HG03103 (cell line): ENCODE measurements around the gene NAALAD2.
"Not testable (repeated sequence)": the region's sequence is repeated elsewhere in the genome, so short reads cannot be mapped to it uniquely, and the experiment has no call there.

Experiments used
- ATAC-seq: cut with Tn5 transposase; IDR thresholded peaks from one replicate; pipeline ENCODE4 v1.9.1; 2021; ENCODE audit warnings: low read depth; ENCODE audit not compliant: unreplicated experiment

The NAALAD2 gene

DNA sequence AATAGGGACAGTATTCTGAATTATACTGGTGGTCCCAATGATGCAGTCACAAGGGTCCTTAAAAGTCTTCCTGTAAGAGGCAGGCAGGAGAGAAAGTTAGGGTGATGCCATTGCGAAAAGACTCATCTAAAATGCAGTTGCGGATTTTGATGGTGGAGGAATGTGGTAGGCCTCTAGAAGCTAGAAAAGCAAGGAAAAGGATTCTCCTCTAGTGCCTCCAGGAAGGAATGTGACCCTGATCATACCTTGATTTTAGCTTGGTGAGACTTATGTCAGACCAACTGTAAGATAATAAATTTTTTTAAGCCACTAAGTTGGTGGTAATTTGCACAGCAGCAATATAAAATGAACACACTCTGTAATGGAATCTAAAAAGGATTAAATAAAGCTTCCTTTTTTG is 54.5 kb downstream of the NAALAD2 start:
- no peak for ATAC-seq

DNA sequence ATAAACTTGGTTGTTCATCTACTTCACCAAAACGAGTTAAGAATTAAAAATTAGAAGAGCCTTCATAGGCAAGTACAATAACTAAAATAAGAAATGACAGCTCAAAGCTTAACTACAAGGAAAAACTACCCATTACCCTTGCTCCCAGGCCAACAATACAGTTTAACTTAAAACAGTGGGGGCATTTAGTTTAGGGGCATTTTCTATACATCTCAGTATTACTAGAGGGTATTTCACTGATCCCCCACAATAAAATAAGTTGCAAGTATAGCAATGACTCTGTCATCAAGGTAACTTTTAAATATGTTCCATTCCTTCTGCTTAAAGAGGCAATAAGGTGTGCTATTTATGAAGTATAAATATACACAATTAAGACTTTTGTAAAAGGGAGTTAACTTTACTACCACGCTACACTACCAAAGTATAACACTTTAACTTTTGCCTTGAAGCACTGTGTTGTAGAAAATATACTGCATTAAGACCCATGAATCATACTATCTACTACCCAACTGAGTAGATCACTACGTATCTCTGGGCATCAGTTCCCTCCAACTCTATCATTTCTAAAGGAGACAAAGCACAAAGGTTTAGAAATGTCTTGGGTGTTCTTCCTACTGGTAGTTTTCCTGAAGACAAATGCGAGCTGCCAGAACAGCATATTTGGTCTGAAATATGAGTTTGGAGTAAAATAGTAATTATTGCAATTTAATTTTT is 58.6 kb downstream of the NAALAD2 start:
- ATAC-seq, result no peak

DNA sequence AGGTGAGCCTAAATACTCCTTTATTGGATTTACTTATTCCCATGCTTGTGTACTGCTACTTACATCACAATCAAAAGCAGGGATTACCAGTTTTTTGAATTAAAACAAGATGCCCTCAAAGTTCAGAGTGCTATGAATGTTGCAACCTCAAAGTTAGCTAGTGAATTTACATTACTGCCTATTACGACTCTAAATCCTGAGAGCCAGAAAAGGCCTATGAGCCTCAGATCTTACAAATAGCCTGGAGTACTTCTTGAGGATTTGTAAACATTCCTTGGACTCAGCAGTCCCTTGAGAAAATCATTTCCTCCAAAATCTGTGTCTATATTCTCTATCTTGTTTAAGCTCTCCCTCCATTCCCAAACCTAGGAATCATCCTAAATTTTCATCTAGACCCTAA is 62.9 kb downstream of the NAALAD2 start:
- ATAC-seq, result no peak

DNA sequence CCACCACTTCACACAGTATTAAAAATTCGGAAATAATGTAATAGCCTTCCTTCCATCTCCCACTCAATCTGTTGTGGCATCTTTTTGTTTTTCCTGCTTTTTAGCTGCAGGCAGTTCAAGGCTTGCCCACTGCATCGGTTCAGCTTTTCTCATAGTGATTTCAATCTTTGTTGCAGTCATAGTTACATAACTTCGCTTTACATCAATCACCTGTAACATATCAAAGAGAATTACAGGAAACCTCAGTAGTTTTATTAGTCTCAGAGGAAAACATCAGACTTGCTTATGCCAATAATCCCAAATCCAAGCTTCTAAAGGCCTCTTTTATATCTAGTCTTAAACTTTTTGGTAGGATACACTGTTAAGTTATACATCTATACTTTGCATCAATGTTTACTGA is 67.9 kb downstream of the NAALAD2 start:
- no peak for ATAC-seq

DNA sequence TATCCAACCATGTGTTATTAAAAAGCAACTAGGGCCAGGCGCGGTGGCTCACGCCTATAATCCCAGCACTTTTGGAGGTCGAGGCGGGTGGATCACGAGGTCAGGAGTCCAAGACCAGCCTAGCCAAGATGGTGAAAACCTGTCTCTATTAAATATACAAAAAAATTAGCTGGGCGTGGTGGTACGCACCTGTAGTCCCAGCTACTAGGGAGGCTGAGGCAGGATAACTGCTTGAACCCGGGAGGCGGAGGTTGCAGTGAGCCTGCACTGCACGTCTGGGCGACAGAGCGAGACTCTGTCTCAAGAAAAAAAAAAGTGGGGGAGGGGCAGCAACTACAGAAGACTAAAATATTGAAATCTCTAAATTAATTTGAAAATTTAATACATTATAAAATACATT is 69.9 kb downstream of the NAALAD2 start:
- no peak for ATAC-seq

DNA sequence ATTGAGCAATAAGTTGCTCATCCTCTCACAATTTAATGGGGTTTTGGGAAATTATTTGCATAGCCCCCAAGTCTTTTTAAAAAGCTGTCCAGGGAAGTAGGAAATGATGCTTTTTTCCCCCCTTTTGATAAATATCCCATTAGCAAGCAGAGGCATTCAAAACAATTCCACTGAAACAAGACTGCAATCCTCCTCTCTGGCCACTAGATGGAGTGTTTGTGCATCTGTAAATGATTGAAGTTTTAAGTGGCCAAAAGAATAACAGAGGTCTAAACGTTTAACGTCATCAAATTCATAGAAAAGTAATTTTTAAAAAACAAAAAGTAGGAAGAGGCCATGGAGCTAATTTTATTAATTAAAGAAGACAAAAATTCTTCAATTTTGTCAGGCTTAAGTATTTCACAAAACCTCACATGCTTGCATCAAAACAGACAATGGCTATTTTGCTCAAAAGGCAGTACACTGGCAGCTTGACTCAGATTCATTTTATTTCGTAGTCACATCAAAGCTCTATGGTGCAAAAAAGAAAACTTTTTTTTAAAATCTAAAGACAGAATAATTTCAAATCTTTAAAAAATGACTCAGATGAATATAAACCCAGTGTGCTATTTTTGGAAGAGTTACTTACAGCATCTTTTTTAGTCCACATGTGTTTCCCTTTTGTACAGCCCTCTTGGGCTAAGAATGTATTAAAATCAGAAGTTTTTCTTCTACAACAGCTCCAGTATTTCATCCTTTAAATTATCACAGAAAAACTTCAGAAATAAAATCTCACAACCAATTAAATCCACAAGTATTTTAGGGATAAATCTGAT is 70.6 kb downstream of the NAALAD2 start:
- ATAC-seq, result peak; percentile 66

DNA sequence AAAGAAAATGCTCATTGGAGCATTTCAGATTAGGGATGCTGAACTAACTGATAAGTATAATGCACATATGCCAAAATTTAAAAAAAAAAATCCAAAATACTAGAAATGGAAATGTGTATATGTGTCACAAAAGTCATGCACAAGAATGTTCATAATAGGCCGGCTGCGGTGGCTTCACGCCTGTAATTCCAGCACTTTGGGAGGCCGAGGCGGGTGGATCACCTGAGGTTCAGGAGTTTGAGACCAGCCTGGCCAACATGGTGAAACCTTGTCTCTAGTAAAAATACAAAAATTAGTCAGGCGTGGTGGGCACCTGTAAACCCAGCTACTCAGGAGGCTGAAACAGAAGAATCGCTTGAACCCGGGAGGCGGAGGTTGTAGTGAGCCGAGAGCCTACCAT is 73.5 kb downstream of the NAALAD2 start:
- not testable (repeated sequence) for ATAC-seq

DNA sequence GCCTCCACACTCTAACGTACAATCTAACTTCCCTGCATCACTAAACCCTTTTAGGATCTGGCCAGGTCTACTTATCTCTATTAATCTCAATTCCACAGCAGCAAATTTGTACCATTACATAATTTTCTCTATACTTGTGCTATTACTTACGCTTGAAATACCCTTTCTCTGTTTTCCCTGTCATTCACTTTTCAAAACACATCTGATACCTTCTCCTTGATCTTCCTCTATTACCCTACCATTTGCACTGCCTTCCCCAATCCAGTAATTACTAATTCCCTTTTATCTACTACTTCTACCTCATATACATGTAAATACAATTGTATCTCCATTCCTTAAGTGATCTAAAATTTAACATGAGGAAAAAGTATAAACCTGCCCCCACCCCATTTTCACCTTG is 74.4 kb downstream of the NAALAD2 start:
- ATAC-seq, result no peak

DNA sequence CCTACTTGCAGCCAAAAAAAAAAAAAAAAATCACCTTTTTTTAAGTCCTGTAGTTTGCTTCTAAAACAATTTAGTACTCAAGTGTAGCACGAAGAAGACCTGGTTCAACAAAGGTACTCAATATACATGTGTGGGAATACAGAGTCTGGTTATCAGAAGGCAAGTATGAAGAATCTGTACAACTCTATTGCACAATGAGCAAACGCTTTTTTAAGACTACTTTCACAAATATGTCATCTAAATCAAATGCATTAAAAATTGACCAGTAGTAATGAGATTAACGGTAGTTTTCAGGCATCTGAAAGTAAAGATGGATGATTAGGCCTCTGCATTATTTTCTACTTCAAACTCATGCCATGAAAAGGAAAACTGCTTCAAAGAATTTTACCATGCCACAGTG is 78.9 kb downstream of the NAALAD2 start:
- no peak for ATAC-seq

DNA sequence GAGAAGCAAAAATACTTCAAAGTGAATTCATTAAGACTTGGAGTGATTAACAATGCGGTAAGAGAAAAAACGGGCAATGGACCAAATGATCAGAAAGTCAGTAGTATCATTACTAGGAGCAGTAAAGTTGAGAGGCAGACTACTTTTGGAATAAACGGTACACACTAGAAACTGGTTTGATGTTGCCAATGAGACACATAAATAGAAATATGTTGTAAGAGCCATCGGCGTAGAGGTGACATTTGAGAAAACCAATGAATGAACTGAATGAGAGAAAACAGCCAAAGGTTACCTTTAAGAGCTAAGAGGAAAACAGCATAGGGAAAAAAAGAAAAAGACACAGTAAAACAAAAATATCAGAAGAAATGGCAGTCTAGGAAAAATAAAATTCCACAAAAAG is 82.1 kb downstream of the NAALAD2 start:
- ATAC-seq, result no peak

DNA sequence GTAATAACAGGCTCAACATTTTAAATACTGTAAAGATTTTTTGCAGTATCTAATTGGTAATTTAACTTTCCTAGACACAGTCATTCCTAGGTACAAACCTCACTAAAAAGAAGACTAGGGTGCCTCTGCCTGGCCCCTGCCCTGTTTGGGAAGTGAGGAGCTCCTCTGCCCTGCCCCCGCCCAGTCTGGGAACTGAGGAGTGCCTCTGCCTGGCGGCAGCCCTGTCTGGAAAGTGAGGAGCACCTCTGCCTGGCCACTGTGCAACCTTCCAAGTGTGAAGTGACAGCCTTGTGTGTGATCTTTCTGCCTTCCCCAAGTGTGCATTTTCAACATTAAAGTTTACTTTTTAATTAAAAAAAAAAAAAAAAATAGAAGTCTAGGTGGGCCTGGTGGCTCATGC is 84.1 kb downstream of the NAALAD2 start:
- no peak for ATAC-seq

DNA sequence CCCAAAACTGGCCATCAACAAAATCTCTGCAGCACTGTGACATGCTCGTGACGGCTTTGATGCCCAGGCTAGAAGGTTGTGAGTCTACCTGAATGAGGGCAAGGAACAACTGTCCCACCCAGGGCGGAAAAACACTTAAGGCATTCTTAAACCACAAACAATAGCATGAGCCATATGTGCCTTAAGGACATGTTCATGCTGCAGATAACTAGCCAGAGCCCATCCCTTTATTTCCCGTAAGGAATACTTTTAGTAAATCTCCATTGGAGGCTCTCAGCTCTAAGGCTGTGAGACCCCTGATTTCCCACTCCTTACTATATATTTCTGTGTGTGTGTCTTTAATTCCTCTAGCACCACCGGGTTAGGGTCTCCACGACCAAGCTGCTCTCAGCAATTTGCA is 85.0 kb downstream of the NAALAD2 start:
- ATAC-seq, result no peak

DNA sequence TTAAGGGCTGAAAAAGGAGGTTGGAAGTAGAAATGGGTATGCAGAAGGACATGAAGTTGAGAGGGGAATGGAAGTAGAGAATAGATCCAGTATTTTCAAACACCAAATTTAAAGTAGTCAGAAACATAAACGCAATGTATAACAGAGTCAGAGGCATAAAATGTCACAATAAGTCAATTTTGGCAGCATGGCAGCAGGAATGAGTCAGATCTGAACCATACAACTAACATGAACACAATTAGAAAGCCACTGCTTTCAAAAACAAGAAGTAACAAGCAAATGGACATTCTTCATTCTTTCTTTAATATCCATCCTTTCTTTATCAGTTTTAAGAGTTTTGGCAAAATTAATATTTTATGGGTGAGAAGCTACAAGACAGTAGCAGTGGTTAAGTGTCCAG is 85.9 kb downstream of the NAALAD2 start:
- no peak for ATAC-seq

DNA sequence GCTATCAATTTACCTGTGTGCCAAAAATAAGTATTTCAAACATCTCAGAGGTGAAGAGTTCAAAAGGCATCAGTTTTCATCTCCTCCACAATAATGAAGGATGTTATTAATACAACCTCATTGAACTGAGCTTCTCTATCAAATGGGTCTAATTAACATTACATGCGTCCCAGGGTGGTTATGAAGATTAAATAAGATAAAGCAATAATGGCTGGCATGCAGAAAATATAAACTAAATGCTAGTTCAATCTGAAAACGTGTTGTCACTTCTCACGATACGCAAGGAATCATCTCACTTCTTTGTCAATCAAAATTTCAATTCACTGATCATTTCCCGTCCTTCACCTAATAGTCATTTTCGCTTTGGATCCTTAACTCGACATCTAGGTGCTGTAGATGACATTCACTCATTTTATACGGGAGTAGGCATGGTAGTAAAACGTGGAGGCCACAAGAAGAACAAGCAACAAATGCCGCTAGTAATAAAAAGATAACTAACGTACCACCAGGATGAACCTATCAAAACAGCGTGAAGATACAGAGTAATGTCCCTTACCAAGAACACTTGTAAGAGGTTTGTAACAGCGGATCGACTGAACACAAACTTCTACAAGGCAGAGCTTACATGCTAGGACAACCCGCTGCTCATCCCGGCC is 87.5 kb downstream of the NAALAD2 start:
- ATAC-seq, result no peak

DNA sequence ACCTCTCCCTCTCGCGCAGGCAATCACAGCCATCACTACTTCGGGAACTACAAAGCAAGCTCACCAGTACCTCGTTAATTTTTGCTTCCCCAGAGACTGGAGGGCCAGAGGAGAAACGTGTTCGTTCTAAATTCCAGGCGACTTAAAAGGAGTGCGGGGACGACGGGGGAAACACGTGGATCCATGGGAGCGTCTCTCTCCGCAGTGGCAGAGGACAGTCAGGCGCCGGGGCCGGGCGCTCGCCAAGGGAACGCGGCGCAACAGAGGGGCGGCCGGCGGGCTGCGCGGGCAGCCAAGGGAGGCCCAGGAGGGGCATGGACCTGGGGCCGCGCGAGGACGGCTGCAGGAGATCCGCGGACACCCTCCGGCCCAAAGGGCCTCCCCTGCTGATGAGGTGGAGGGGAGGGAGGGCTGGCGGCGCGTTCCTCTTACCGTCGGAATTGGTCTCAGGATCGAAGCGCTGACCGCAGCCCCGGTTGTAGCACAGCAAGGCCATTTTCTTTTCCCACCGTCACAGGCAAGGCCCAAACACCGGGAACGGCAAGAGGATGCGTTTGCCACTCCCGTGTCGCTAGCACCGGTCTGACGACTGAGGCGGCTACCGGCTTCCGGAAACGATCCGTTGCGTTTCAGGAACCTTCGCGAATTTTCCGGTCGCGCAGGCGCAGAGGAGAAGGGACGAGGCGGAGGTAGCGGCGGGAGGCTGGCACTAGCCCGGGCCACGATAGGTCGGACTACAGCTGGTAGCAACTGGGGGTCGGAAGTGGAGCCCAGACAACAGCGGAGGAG is 88.2 kb downstream of the NAALAD2 start, which contains the start of gene CHORDC1:
CHORDC1 (minus strand) TSS at position 591 of the 789 bp plus-strand sequence; CDS start at position 496, 95 bp downstream.
- peak; percentile 89 for ATAC-seq

DNA sequence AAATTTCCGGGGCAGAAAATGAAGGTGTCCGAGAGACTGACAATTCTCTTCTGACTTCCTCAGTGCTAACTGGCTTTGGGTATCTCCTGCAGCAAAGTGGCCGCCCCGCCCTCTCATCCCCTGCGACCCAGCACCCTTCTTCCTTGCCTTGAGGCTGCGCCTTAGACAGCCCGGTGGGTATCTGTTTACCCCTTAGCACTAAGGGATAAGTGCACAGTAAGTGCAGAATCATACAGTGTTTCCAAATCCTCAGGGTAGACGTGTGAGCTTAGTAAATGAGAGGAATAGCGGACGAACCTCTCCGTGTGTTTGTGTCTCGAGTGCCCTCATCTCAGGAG is 88.8 kb downstream of the NAALAD2 start:
- ATAC-seq, result peak; percentile 37

DNA sequence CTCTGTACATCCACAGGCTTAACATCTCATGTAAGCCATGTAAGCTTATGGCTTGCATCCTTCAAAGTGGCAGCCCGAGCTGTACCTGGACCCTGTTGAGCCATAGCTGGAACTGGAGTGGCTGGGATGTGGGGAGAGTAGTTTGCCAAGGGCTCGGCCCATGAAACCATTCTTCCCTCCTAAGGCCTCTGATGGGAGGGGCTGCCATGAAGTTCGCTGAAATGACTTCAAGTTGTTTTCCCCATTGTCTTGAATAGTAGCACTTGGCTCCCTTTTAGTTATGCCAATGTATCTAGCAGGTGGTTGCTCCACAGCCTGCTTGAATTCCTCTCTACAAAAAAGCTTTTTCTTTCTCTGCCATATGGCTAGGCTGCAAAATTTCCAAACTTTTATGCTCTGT is 93.6 kb downstream of the NAALAD2 start:
- no peak for ATAC-seq

DNA sequence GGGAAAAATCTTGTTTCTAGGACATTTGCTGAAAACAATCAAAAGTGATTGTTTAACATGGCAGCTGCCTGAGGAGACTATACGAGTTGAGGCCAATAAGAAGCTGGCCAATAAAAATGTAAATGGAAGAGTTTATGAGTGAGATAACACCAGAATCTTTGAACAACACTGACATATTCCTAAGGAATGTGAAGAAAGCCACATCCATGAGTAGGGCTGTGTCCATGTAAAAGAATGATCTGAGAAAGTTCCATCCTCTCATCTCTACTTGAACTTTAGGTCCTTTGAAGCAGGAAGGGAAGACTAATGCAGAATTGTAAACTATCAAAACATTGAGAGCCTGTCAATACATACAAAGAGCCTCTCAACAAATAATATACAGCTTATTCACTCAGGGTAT is 95.3 kb downstream of the NAALAD2 start:
- ATAC-seq, result no peak

DNA sequence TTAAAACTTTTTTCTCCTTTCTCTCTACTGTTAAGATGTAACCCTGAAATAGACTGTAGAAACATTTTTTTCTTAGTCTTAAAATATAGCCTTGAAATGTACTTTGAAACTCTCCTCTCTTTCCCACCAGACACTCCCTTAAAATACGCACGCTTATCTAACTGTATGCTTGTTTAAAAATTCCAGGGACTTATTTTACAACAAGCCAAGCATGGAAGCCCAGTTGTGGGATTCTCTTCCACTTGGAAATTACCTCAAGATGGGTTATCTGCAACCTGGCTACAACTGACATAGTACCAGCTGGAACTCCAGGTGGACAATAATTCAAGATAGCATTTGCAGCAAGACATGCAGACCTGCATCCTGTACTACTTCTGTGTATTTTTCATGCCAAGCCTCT is 100.5 kb downstream of the NAALAD2 start:
- ATAC-seq, result no peak

DNA sequence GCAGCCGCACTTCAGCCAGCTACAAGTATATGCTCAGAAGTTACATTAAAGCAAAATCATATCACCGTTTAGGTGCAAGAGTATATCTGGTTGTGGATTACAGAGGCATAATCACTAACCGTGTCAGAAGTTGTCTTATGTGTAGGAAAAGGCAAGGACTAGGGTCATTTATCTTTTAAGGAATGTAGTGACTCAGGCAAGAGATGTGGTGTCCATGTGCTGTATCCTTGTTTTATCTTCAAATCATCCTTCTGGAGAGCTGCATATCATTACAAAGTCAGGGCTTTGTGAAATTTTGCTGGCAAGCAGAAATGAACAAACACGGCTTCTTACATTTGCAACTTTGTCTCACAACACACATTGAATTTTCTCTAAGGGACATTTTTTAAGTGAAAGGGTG is 101.1 kb downstream of the NAALAD2 start:
- ATAC-seq, result no peak

DNA sequence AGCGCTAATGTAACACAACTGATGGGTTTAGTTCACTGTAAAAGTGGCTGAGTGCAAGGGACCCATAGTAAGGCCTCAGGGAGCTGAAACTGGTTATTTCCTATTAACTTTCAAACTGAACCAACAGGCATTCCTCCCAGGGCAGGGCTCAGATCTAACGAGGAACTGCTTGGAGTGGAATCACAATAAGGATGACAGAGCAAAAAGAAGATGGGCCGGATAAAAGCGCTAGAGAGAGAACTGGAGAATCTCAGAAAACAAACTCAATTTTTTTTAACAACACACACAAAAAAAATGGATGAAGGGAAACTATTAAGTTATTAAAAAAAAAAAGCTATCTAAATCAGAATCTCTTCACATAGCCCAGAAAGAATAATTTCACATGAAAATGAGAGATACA is 102.5 kb downstream of the NAALAD2 start:
- ATAC-seq, result no peak
